ENCODE results near the gene DLEC1. TPM values are rescaled to one million over a fixed set of nuclear protein-coding genes. Genes with fewer than 3 reads are reported as not detected.
"Not testable (repeated sequence)": the region's sequence is repeated elsewhere in the genome, so short reads cannot be mapped to it uniquely, and the experiment has no call there.

The DLEC1 gene
- total RNA-seq, 1 donor from 2014 or later, result not detected

DNA sequence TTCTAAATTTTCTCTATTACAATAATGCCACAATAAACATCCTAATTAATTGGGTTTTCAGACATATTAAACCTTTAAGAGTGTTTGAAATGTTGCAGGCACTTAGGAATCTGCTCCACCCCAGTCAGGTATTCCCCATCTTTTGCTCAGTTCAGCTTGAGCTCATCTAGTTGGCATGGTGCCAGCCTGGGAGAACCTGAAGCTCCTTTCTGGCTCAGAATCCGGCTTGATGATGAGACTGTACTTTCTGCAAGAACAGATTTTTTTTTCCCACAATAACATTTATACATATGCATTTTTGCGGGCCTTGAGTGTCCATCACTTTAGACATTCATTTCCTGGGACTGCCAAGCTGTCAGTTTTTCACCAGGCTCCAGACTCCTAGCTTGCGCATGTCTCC, 118.6 kb downstream of the DLEC1 start:
- H3K4me3 ChIP-seq (ENCODE audit: low read depth, low read length), result no peak overlapping the region
- TF ChIP-seq, protein P1, sequence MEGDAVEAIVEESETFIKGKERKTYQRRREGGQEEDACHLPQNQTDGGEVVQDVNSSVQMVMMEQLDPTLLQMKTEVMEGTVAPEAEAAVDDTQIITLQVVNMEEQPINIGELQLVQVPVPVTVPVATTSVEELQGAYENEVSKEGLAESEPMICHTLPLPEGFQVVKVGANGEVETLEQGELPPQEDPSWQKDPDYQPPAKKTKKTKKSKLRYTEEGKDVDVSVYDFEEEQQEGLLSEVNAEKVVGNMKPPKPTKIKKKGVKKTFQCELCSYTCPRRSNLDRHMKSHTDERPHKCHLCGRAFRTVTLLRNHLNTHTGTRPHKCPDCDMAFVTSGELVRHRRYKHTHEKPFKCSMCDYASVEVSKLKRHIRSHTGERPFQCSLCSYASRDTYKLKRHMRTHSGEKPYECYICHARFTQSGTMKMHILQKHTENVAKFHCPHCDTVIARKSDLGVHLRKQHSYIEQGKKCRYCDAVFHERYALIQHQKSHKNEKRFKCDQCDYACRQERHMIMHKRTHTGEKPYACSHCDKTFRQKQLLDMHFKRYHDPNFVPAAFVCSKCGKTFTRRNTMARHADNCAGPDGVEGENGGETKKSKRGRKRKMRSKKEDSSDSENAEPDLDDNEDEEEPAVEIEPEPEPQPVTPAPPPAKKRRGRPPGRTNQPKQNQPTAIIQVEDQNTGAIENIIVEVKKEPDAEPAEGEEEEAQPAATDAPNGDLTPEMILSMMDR (conservative IDR thresholded peaks at IDR 0.05; ENCODE audit: low read depth, low read length), result no peak
- DNase-seq (ENCODE audit: low read depth), result no peak

GRCh38 chr3:38158472-38158871, 119.5 kb downstream of the DLEC1 start:
- no peak overlapping the region for H3K4me3 ChIP-seq (ENCODE audit: low read depth, low read length)
- no peak for DNase-seq (ENCODE audit: low read depth)
- TF ChIP-seq, protein P1 (conservative IDR thresholded peaks at IDR 0.05; ENCODE audit: low read depth, low read length), result no peak

DNA sequence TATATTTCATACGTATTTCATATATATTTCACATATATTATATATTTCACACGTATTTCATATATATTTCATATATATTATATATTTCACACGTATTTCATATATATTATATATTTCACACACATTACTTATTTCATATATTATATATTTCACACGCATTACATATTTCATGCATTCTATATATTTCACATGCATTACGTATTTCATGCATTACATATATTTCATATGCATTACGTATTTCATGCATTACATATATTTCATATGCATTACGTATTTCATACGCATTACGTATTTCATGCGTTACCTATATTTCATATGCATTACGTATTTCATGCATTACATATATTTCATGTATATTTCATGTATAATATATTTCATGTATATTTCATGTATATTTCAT, 121.7 kb downstream of the DLEC1 start:
- DNase-seq (ENCODE audit: low read depth); H3K4me3 ChIP-seq (ENCODE audit: low read depth, low read length): not testable (repeated sequence)

- H3K4me3 ChIP-seq (ENCODE audit: low read depth, low read length), result no peak overlapping the region
- TF ChIP-seq, protein P1 (conservative IDR thresholded peaks at IDR 0.05; ENCODE audit: low read depth, low read length), result peak; percentile 21
- no peak for DNase-seq (ENCODE audit: low read depth)
Measured at GRCh38 chr3:38163117-38163840, 124.3 kb downstream of the DLEC1 start.

DNA sequence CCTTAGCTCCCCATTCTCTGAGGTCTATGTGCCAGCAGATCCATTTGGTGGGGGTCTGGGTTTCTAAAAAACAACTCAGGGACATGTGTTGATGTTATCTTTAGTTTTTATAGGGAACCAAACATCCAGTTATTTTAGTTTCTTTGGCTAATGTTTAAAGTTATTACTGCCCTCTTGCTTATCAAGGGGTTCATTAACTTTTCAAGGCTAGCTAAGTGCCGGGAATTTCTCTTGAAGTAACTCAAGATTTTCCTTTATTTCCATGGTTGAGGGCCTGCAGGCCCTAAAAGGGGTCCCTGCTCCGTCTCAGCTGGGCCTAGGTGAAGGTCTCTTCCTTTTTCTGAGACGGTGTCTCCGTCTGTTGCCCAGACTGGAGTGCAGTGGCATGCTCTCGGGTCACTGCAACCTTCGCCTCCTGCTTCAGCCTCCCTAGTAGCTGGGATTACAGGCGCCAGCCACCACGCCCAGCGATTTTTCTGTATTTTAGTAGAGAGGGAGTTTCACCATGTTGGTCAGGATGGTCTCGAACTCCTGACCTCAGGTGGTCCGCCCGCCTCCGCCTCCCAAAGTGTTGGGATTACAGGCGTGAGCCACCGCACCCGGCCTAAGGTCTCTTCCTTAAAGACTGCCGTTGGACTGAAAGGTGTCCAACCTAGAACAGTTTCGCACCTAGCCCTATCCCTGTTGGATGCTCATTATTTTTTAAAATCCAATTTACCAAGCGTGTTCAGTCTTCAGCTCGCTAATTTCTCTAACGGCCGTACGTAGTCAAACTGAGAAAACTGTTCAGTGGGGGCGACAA, 125.0 kb downstream of the DLEC1 start:
- DNase-seq (ENCODE audit: low read depth), result no peak
- H3K4me3 ChIP-seq (ENCODE audit: low read depth, low read length), result peak overlapping the region; percentile 90
- TF ChIP-seq, protein P1 (conservative IDR thresholded peaks at IDR 0.05; ENCODE audit: low read depth, low read length), result no peak

DNA sequence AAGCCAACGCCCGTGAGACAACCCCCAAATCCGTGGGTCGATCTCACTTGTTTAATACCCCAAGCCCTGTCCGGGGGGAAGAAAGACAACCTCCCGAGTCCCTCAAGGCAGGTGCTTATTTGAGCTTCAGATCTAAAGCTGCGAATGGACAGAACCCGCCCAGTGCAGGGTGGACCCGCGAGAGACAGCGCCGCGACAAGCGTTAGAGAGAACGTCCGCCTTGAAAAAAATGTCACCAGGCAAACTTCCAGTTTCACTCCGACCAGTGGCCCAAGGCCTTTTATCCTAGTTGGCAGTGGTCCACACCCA, 125.6 kb downstream of the DLEC1 start:
- H3K4me3 ChIP-seq (ENCODE audit: low read depth, low read length), result peak overlapping the region; percentile 90
- no peak for DNase-seq (ENCODE audit: low read depth)

More for the DNA sequence above, 125.6 kb downstream of the DLEC1 start:
- TF ChIP-seq, protein P1 (conservative IDR thresholded peaks at IDR 0.05; ENCODE audit: low read depth, low read length), result no peak
